HEK293 (cell line): Measurements from ENCODE around the gene TNFSF12.

Experiments
- CTCF ChIP-seq: fragments of 450-650 bp; formaldehyde crosslinking; IDR thresholded peaks from 2 replicates; pipeline ENCODE4 v1.5.1; 2016; ENCODE audit warnings: missing biosample characterization, missing genetic modification characterization
- KLF1 ChIP-seq: fragments of 450-650 bp; formaldehyde crosslinking; IDR thresholded peaks from 2 replicates; pipeline ENCODE4 v1.5.1; 2016; ENCODE audit warnings: missing biosample characterization, missing genetic modification characterization
- RBAK ChIP-seq: fragments of 450-650 bp; formaldehyde crosslinking; IDR thresholded peaks from 2 replicates; pipeline ENCODE4 v1.5.1; 2016; ENCODE audit warnings: missing biosample characterization, missing genetic modification characterization
- YY1 ChIP-seq: fragments of 450-650 bp; formaldehyde crosslinking; IDR thresholded peaks from 2 replicates; pipeline ENCODE4 v1.5.1; 2018; ENCODE audit warnings: missing biosample characterization, missing genetic modification characterization
- ZFP41 ChIP-seq: fragments of 450-650 bp; formaldehyde crosslinking; IDR thresholded peaks from 2 replicates; pipeline ENCODE4 v1.5.1; 2016; ENCODE audit warnings: missing biosample characterization, missing genetic modification characterization, borderline replicate concordance
- ZNF324 ChIP-seq: fragments of 450-650 bp; formaldehyde crosslinking; IDR thresholded peaks from 2 replicates; pipeline ENCODE4 v1.5.1; 2016; ENCODE audit warnings: missing biosample characterization, missing genetic modification characterization

- TF ChIP-seq CTCF (no peak), ZFP41 (tag by site-specific recombination) (no peak), ZNF324 (tag by site-specific recombination) (no peak), KLF1 (tag by site-specific recombination) (no peak), RBAK (tag by site-specific recombination) (no peak), YY1 (no peak)
Measured at GRCh38 chr17:7592422-7593021, 43.7 kb downstream of the TNFSF12 start.
